ENCODE results near the gene KERA.
"Not testable (repeated sequence)": the region's sequence is repeated elsewhere in the genome, so short reads cannot be mapped to it uniquely, and the experiment has no call there.

KERA gene

GRCh38 chr12:91093341-91093740 lies 35.5 kb upstream of the KERA start:
- Mint-ChIP-seq H3K27me3 (no peaks in the 10 kb centered on the region), H3K4me1 (no peaks in the 10 kb centered on the region), H3K36me3 (ENCODE audit: insufficient read depth) (peaks cover 2% of the 10 kb centered on the region), H3K27ac (ENCODE audit: low read depth) (no peak overlapping the region), H3K9me3 (peaks cover 23% of the 10 kb centered on the region), H3K4me3 (no peak overlapping the region)
- DNase-seq (ENCODE audit: low spot score in 2 of 2) (no peak), ATAC-seq (replicated peaks; ENCODE audit: extremely low read depth, poor library complexity, severe bottlenecking) (no peak)

- Mint-ChIP-seq H3K27me3 (no peaks in the 10 kb centered on the region), H3K27ac (ENCODE audit: low read depth) (no peak overlapping the region), H3K36me3 (ENCODE audit: insufficient read depth) (peaks cover 2% of the 10 kb centered on the region), H3K4me3 (no peak overlapping the region), H3K9me3 (peaks cover 23% of the 10 kb centered on the region), H3K4me1 (no peaks in the 10 kb centered on the region)
- ATAC-seq (replicated peaks; ENCODE audit: extremely low read depth, poor library complexity, severe bottlenecking) (no peak), DNase-seq (ENCODE audit: low spot score in 2 of 2) (no peak)
Observed at GRCh38 chr12:91091916-91092715, 34.3 kb upstream of the KERA start.

DNA sequence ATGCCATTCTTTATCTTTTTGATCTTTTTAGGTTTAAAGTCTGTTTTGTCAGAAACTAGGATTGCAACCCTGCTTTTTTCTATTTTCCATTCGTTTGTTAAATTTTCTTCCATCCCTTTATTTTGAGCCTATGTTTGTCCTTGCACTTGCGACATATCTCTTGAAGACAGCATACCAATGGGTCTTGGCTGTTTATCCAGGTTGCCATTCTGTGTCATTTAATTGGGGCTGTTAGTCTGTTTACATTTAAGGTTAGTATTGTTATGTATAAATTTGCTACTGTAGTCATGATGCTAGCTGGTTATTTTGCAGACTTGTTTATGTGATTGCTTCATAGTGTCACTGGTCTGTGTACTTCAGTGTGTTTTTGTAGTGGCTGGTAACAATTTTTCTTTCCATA lies 32.1 kb upstream of the KERA start:
- not testable (repeated sequence) for H3K4me3 Mint-ChIP-seq; H3K36me3 Mint-ChIP-seq (ENCODE audit: insufficient read depth); ATAC-seq (replicated peaks; ENCODE audit: extremely low read depth, poor library complexity, severe bottlenecking); H3K4me1 Mint-ChIP-seq; H3K27me3 Mint-ChIP-seq; H3K27ac Mint-ChIP-seq (ENCODE audit: low read depth); DNase-seq (ENCODE audit: low spot score in 2 of 2)
- H3K9me3 Mint-ChIP-seq = peaks cover 23% of the 10 kb centered on the region

- Mint-ChIP-seq H3K4me1 (no peaks in the 10 kb centered on the region), H3K27me3 (no peaks in the 10 kb centered on the region), H3K9me3 (no peaks in the 10 kb centered on the region)
Observed at GRCh38 chr12:91080041-91080440, 22.2 kb upstream of the KERA start.

DNA sequence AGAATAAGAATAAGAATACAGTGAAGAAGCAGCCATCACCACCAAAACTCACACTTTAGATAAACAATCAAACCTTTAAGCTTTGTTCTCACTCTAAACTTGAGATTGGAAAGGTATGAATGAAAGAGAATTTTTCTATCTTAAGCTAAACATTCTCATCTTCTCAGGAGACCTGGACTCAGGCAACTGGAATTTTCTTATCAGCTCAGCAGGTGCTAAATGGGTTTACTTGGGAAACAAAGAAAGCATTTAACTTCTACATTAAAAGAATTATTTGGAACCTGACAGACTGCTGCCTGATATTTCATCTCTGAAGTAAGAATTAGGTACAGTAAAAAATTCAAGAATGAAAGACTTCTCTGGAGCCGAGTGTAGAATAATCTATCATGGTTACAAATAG lies 20.7 kb upstream of the KERA start:
- ATAC-seq (replicated peaks; ENCODE audit: extremely low read depth, poor library complexity, severe bottlenecking) = no peak
- Mint-ChIP-seq H3K4me1 (no peaks in the 10 kb centered on the region), H3K27me3 (no peaks in the 10 kb centered on the region), H3K4me3 (no peak overlapping the region), H3K9me3 (no peaks in the 10 kb centered on the region), H3K27ac (ENCODE audit: low read depth) (no peak overlapping the region), H3K36me3 (ENCODE audit: insufficient read depth) (no peaks in the 10 kb centered on the region)
- DNase-seq (ENCODE audit: low spot score in 2 of 2) = no peak

More at GRCh38 chr12:91080041-91080440, 22.2 kb upstream of the KERA start:
- ATAC-seq (replicated peaks; ENCODE audit: extremely low read depth, poor library complexity, severe bottlenecking) = no peak
- no peak for DNase-seq (ENCODE audit: low spot score in 2 of 2)
- no peak overlapping the region for H3K27ac Mint-ChIP-seq (ENCODE audit: low read depth)
- no peak overlapping the region for H3K4me3 Mint-ChIP-seq
- no peaks in the 10 kb centered on the region for H3K36me3 Mint-ChIP-seq (ENCODE audit: insufficient read depth)

DNA sequence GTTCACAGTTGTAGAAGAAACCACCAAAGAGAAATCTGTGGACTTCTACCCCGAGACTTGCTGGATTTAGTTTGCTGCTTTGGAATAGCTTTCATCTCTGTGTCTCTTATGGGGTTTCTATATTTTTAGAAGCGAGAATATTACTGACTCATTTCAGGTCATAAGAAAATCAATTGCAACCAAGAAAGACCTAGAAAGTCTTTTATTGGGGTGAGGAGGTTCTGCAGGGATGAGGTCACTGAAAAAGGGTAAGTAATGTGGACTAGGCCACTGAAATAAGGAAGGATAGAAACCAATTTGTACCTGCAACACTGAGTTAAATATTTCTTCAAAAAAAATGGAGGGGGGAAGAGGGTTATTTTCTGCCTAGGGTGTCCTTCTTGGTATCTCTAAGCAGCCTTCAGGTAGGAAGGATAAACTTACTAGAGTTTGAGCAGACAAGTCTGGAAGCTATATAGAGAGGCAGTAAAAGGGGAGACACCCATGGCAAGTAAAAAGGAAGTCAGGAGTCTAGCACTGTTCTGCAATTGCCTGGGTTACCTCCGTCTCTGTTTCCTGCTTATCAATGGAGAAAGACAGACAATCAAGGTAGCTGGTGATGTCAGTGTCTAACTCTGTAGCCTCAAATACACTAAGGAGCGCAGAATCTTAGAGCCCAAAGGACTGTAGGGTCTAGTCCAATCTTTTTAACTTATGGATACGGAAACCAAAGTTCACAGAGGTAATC lies 19.6 kb upstream of the KERA start:
- ATAC-seq (replicated peaks; ENCODE audit: extremely low read depth, poor library complexity, severe bottlenecking) = no peak
- H3K4me3 Mint-ChIP-seq = no peak overlapping the region
- no peaks in the 10 kb centered on the region for H3K36me3 Mint-ChIP-seq (ENCODE audit: insufficient read depth)
- no peaks in the 10 kb centered on the region for H3K27me3 Mint-ChIP-seq
- H3K4me1 Mint-ChIP-seq = no peaks in the 10 kb centered on the region
- H3K27ac Mint-ChIP-seq (ENCODE audit: low read depth) = no peak overlapping the region
- no peaks in the 10 kb centered on the region for H3K9me3 Mint-ChIP-seq
- no peak for DNase-seq (ENCODE audit: low spot score in 2 of 2)

DNA sequence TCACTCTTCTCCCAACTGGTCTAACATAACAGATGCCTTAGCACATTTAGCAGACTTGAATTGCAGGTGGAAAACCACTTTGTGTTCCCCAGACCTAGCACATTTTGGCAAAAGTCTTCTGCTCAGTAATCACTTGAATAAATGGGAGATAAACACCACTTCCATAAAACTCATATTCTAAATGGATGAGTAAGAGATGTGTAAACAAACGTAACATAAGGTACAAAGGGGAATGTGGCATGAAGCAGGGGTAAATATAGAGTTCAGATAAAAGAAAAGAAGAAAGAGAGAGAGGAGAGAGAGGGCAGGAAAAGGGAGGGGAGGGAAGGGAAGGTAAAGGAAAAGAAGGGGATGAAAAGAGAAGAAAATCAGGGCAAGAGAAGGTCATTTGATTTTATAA lies 17.0 kb upstream of the KERA start:
- H3K9me3 Mint-ChIP-seq = no peaks in the 10 kb centered on the region
- no peaks in the 10 kb centered on the region for H3K4me1 Mint-ChIP-seq
- no peak for ATAC-seq (replicated peaks; ENCODE audit: extremely low read depth, poor library complexity, severe bottlenecking)
- DNase-seq (ENCODE audit: low spot score in 2 of 2) = no peak
- no peak overlapping the region for H3K27ac Mint-ChIP-seq (ENCODE audit: low read depth)
- H3K4me3 Mint-ChIP-seq = no peak overlapping the region
- no peaks in the 10 kb centered on the region for H3K27me3 Mint-ChIP-seq
- no peaks in the 10 kb centered on the region for H3K36me3 Mint-ChIP-seq (ENCODE audit: insufficient read depth)

DNA sequence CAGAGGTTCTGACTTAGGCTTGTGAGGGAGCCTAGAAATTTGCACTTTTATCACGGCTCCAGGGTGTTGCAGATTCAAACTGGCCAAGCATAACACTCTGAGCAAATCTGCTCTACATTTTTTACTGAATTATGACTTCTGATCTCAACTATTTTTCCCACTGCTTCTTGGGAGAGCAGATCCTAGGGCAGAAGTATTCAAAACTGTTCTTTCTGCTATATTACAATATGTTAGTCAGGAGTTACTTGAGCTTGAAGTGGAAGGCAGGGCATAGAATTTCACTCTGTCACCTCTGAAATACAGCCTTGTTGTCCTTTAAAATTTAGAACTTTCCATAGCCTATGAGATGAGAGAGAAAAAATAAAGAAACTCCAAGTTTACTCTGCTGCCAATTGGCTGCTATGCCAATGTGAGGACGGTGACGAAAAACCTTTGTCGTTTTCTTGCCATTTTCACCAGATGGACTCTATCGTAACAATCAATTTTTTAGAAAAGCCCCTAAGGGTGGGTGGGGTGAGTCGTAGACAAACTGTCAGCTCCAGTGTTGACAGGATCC lies 16.4 kb upstream of the KERA start:
- Mint-ChIP-seq H3K27me3 (no peaks in the 10 kb centered on the region), H3K36me3 (ENCODE audit: insufficient read depth) (no peaks in the 10 kb centered on the region), H3K4me3 (no peak overlapping the region), H3K27ac (ENCODE audit: low read depth) (no peak overlapping the region), H3K4me1 (no peaks in the 10 kb centered on the region), H3K9me3 (no peaks in the 10 kb centered on the region)
- ATAC-seq (replicated peaks; ENCODE audit: extremely low read depth, poor library complexity, severe bottlenecking) (no peak), DNase-seq (ENCODE audit: low spot score in 2 of 2) (no peak)

DNA sequence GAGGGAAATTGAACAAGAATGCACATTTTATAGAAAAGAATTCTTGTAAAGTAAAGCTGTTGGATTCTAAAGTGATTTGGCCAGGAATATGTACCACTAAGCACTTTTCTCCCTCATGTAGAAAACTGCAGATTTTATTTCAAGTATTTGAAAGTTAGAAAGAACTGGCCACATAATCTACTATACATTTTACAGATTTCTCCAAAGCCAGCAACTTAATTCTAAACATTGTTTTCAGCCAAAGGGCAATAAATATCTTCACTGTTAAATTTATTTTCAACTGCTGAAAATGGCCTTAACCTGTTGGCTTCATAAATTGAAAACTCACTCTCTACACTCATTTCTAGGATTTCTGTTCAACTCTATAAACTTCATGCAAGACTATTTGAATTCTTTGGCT lies 15.6 kb upstream of the KERA start:
- no peaks in the 10 kb centered on the region for H3K9me3 Mint-ChIP-seq
- ATAC-seq (replicated peaks; ENCODE audit: extremely low read depth, poor library complexity, severe bottlenecking) = no peak
- no peak overlapping the region for H3K27ac Mint-ChIP-seq (ENCODE audit: low read depth)
- no peak overlapping the region for H3K4me3 Mint-ChIP-seq
- no peaks in the 10 kb centered on the region for H3K4me1 Mint-ChIP-seq
- H3K36me3 Mint-ChIP-seq (ENCODE audit: insufficient read depth) = no peaks in the 10 kb centered on the region
- H3K27me3 Mint-ChIP-seq = no peaks in the 10 kb centered on the region
- no peak for DNase-seq (ENCODE audit: low spot score in 2 of 2)

GRCh38 chr12:91072931-91073330 lies 15.1 kb upstream of the KERA start:
- no peak overlapping the region for H3K27ac Mint-ChIP-seq (ENCODE audit: low read depth)
- DNase-seq (ENCODE audit: low spot score in 2 of 2) = no peak
- ATAC-seq (replicated peaks; ENCODE audit: extremely low read depth, poor library complexity, severe bottlenecking) = no peak
- no peaks in the 10 kb centered on the region for H3K27me3 Mint-ChIP-seq
- H3K4me1 Mint-ChIP-seq = no peaks in the 10 kb centered on the region
- no peaks in the 10 kb centered on the region for H3K9me3 Mint-ChIP-seq
- H3K4me3 Mint-ChIP-seq = no peak overlapping the region
- H3K36me3 Mint-ChIP-seq (ENCODE audit: insufficient read depth) = no peaks in the 10 kb centered on the region

DNA sequence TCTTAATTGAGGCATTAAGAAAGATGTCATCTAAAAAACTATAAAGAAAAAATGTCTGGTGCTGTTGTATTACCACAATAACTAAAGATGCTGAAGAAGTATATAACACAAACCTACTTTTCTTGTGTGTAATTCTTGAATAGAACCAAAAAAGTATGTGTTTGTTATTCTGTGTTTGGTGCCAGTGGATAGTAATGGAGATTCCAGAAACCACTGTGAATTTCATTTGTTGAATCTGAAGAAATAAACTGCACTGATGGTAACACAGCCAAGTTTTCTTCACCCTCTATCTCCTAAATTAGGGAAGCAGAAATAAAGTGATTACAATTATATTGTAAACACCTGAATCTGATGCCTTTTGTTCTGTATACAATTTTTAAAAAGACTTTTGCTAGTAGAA lies 13.1 kb upstream of the KERA start:
- Mint-ChIP-seq H3K27ac (ENCODE audit: low read depth) (no peak overlapping the region), H3K4me3 (no peak overlapping the region)
- DNase-seq (ENCODE audit: low spot score in 2 of 2) = no peak

GRCh38 chr12:91065396-91065795 lies 7.6 kb upstream of the KERA start:
- Mint-ChIP-seq H3K9me3 (no peaks in the 10 kb centered on the region), H3K4me1 (no peaks in the 10 kb centered on the region), H3K27me3 (no peaks in the 10 kb centered on the region), H3K4me3 (no peak overlapping the region), H3K27ac (ENCODE audit: low read depth) (no peak overlapping the region), H3K36me3 (ENCODE audit: insufficient read depth) (no peaks in the 10 kb centered on the region)
- ATAC-seq (replicated peaks; ENCODE audit: extremely low read depth, poor library complexity, severe bottlenecking) = no peak
- no peak for DNase-seq (ENCODE audit: low spot score in 2 of 2)

More for the DNA sequence above, 13.1 kb upstream of the KERA start:
- ATAC-seq (replicated peaks; ENCODE audit: extremely low read depth, poor library complexity, severe bottlenecking) = no peak
- Mint-ChIP-seq H3K9me3 (no peaks in the 10 kb centered on the region), H3K4me1 (no peaks in the 10 kb centered on the region), H3K27me3 (no peaks in the 10 kb centered on the region), H3K36me3 (ENCODE audit: insufficient read depth) (no peaks in the 10 kb centered on the region)

GRCh38 chr12:91064640-91065039 lies 6.8 kb upstream of the KERA start:
- H3K4me3 Mint-ChIP-seq = no peak overlapping the region
- ATAC-seq (replicated peaks; ENCODE audit: extremely low read depth, poor library complexity, severe bottlenecking) (no peak), DNase-seq (ENCODE audit: low spot score in 2 of 2) (no peak)
- no peaks in the 10 kb centered on the region for H3K36me3 Mint-ChIP-seq (ENCODE audit: insufficient read depth)
- H3K27ac Mint-ChIP-seq (ENCODE audit: low read depth) = no peak overlapping the region
- H3K9me3 Mint-ChIP-seq = peaks cover 3% of the 10 kb centered on the region
- H3K27me3 Mint-ChIP-seq = no peaks in the 10 kb centered on the region
- H3K4me1 Mint-ChIP-seq = no peaks in the 10 kb centered on the region

Data from central memory CD8-positive, alpha-beta T cell (primary cell).